GM21447 (cell line): Measurements from ENCODE around the gene GDF11.
"Not testable (repeated sequence)": the region's sequence is repeated elsewhere in the genome, so short reads cannot be mapped to it uniquely, and the experiment has no call there.

Experiments used
- ATAC-seq: cut with Tn5 transposase; IDR thresholded peaks from one replicate; pipeline ENCODE4 v1.9.1; 2021; ENCODE audit not compliant: unreplicated experiment

GDF11 gene

DNA sequence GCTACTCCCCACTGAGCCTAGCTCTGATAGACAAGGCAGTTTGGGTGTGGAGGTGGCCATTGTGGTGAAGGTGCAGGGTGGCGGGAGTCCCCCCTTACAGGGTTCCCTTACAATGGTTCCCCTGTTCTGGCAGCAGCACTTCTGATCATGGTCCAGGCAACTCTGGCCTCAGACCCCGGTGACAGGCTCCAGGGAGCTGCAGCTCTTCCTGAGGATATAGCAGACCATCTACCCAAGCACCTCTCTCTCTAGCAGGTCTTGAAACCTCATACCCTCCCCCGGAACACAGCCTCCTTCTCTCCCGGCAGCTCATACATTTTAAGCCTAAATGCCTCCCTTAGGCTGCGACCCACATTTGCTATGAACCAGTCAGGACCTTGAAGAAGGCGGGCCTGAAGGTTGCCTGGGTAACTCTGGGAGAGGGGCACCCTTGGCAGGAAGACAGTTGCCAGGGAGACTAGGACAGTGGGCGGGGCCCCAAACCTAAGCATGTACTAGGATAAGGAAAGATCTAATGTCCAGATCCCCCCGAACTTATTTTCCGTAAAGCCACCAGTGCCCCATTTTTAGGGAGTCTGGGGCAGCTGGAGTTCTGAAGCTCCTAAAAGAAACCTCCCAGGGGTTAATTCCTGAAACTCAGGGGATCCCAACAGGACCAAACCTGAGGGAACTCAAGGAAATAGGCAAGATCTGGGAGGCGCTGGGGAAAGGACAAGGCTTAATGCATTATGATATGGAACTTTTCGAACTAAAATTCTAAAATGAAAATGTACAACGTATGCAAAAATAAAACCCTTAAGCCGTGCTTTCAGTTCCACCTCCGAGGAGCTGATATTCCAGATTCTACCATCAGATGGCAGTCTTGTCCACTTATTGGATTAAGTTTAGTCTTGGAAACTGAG, 4.5 kb upstream of the GDF11 start:
- peak; percentile 89 for ATAC-seq

DNA sequence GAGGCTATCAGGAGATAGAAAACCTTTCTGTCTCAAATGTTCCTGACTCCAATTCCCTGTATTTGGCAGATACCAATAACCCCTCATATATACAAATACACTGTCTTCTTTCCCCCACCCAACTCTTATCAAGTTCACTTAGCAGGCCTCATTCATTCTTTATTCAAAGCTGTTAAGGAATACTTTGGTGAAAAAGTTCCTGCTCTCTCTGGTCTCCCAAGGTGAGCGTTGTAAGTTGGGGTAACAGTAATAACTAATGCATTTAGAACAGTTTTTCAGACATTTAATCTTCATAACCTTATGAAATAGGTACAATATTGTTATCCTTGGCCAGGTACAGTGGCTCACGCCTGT, 3.9 kb upstream of the GDF11 start:
- no peak for ATAC-seq

DNA sequence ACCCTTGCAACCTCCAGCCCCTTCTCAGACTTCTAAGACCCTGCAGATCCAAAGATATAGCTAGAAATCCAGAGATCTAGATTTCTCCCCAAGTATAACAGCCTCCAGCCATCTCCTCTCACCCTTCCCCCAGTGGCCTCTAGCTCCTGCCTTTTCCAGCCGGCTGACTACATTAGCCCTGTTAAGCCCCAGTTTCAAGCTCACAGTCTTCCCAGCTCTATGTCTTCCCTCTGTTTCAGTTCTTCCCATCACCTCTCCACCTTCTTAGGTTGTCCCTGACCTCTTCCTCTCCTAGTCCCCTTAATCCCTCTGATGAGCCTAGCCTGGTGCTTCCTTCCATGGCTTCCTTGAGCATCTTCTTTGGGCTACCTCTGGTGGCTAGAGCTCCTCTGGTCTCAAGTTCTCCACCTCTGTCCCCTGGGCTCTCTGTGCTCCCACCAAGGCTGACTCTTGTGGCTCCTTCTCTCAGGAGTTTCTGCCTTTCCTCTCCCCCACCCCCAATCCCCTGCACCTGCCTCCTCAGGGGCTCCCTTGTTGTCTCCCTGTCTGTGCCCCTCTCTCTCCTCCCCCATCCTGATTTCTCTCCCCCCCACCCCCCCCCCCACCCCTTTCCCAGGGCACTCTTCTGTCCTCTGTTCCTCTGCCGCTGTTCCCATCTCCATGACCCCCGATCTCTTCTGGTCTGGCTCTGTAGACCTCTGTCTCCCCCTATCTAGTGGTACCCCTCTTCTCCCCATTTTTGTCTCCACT, 816 bp upstream of the GDF11 start:
- ATAC-seq = no peak

DNA sequence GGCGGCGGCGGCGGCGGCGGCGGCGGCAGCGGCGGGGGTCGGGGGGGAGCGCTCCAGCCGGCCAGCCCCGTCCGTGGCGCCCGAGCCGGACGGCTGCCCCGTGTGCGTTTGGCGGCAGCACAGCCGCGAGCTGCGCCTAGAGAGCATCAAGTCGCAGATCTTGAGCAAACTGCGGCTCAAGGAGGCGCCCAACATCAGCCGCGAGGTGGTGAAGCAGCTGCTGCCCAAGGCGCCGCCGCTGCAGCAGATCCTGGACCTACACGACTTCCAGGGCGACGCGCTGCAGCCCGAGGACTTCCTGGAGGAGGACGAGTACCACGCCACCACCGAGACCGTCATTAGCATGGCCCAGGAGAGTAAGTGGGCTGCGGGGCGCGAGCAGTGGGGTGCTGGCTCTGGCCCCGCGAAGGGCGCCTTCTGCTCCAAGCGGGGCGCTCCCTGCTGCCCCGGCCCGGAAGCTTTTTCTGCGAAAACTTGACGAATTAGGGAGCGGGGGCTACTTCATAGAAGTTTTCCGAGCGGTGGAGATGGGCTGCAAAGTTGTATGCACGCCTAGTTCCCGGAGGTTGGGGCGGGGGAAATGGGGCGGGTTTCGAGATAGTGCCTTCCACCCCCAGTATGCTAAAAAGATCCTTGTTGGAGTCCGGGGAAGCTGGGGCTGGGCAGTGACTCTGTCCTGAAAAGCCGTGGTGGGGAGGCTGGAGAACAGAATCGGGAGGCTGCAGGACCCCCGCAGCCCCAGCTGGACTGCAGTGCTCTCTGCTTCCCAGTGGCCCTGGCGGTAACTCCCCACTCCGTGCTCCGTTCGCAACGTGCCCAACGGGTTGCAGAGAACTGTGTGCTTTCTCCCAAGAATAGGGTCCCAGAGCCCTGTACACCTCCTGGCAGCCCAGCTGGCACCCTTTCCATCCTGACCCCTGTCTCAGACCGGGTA, 751 bp downstream of the GDF11 start:
- peak; percentile 38 for ATAC-seq

DNA sequence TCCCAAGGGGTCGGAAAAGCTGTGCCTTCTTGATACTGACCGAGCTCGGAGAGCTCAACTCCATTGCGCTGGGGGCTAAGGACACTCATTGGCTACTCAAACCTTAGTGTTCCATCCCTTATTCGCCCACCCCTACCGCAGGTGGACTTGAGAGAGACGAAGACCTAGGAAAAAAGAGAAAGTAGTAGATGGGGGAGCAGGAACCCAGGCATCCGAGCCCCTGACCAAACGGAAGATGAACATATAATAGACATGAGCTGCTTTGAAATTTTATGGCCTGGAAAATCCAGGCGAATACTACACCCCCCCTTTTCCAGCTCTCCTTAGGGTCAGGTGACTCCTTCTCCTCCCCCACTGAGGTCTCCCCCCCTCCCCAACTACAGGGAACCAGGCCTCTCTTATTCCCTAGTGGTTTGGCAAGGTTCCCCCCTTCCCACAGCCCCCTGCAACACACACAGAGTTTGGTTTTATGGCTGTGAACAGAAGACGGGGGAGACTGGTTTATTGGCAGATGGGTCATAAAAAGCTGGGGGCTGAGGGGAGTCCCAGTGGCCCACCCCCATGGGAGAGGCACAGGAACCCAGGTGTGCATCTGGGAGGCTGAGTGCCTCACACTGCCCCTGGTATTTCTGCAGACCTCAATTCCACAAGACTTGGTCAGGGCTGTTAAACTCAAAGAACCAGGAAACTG, 1.6 kb downstream of the GDF11 start:
- ATAC-seq = no peak

DNA sequence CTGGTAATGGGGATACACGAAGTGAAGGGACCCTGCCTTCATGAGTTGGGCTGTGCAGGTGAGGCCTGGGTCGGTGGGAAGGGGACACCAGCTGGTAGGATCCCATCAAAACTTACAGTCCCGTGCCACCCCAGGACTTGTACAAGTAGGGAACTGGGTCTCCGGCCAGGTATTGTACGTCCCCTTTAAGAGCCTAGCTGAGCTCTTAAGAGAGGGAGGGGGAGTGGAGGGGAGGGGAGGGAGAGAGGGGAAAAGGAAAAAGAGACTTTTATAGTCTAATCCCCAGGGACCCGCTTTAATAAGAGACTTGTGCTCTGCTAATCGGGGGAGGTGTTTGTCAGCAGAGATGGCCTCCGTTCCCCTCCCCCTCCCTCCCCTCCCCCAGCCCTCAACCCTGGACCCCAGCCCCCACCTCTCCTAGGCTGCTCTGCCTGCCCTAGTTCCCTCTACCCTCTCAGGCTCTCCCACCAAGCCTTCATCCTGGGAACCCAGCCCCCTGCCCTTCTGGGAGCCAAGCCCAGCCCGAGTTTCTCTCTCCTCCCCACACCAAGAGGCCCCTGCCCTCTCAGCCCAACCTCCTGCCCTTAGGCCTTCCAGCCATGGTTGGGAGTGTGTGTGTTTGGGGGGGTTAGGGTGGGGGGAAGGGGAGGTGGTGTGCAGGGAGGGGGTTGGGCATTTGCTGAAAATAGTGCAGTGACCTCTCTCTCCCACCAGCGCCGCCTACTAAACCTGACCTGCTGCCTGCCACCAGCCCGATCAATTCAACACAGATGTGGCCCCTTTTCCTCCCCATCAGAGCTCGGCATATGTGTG, 2.6 kb downstream of the GDF11 start:
- no peak for ATAC-seq

DNA sequence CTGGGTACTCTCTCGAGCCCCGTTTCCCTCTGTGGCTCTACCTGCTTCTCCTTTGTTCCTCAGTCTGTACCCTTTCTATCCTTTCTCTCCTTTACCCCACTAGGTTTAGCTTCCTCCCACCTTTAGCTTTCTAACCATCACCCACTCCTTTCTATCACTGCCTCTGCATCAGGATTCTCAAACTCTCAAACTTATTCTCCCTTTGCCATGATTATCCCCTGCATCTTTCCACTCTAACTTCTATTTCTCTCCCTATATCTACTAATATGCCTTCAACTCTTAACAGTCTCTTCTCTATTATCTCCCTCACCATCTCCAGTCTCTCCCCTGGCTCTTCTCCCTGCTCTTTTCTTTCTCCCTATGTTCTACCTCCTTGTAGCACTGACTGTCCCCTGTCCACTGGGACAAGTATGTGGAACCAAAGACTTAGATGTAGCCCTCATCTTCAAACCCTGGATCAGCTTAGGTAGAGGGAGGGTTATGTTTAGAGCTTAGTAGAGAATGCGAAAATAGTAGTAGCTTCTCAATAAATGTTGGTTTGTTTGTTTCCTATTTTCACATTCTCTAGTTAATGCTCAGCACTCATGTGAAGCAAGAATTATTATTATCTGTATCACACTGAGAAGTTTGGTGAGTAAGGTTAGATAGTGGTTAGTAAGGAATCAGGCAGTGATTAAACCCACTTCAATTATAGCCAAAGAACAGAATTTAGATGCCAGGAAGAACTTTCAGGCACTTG, 3.4 kb downstream of the GDF11 start:
- ATAC-seq = no peak

DNA sequence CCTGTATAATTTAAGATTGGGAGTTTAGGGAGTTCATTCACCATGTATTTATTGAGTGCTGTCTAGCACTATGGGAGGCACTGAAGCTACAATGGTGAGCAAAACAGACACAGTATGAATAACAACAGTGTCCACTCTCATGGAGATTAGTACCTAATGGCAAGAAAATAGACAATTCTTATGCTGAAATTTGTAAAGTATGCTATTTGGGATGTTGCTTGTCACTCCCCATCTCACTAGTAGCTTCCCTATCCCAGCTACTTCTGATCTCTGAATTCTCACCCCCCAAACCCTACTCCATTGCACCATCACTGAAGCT, 4.0 kb downstream of the GDF11 start:
- no peak for ATAC-seq

DNA sequence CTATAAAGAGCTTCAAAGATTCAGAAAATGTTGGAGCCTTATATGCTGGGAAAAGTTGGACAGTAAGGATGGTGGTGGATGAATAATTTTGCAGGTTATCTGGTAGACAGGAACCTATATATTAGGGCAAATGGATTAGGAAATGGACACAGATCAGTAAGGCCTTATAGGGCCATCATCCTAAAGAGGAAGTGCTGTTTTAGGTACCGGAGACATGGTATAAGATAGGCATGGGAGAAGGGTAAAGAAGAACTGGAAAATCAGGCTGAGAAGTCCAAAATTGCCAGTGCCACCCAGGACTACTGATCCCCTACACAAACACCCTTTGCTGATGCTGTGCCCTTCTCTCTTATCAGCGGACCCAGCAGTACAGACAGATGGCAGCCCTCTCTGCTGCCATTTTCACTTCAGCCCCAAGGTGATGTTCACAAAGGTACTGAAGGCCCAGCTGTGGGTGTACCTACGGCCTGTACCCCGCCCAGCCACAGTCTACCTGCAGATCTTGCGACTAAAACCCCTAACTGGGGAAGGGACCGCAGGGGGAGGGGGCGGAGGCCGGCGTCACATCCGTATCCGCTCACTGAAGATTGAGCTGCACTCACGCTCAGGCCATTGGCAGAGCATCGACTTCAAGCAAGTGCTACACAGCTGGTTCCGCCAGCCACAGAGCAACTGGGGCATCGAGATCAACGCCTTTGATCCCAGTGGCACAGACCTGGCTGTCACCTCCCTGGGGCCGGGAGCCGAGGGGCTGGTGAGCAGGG, 5.5 kb downstream of the GDF11 start:
- ATAC-seq = no peak

DNA sequence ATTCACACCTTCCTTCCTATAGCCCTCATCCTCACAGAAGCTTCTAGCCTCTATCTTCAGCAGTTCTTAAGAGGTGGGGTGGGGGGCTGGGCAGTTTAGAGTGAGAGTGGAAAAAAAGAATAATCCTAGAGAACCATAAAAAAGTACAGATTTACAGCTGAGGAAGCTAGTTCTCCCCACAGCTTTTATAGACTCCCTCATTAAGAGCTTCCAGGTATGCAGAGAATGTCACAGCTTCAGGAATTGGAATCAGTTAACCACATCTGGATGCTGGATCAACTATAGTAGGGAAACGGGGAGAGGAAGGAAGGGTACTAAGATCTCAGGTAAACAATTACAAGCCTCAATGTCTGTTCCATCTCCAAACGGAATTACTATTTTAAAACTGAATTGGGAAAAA, 12.3 kb downstream of the GDF11 start:
- ATAC-seq = no peak

DNA sequence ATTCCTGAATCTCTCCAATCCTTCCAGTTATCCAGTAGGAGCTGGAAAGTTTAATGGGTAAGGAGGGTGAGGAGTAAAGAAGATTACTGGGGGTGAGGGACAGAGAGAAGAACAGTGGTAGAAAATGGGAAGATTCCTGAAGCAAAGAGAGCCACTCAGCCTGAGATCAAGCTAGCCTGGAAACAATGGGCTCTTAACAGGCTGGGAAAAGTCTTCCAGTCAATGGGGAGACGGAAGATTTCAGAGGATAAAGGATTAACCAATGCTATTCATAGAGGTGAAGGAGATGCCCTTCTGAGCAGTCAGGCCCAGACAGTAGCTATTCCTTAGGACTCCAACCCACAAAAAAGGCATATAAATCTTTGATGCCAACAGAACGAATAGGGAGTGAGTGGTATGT, 14.8 kb downstream of the GDF11 start:
- ATAC-seq = no peak

DNA sequence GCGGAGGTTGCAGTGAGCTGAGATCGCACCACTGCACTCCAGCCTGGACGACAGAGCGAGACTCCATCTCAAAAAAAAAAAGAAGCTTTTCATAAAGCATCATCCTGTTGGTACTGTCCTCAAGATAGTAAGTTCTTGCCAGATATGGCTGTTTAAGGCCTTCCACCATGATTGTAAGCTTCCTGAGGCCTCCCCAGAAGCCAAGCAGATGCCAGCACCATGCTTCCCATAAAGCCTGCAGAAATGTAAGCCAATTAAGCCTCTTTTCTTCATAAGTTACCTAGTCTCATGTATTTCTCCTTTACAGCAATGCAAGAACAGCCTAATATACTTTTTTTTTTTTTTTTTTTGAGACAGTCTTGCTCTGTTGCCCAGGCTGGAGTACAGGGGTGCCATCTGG, 15.7 kb downstream of the GDF11 start:
- ATAC-seq = not testable (repeated sequence)

DNA sequence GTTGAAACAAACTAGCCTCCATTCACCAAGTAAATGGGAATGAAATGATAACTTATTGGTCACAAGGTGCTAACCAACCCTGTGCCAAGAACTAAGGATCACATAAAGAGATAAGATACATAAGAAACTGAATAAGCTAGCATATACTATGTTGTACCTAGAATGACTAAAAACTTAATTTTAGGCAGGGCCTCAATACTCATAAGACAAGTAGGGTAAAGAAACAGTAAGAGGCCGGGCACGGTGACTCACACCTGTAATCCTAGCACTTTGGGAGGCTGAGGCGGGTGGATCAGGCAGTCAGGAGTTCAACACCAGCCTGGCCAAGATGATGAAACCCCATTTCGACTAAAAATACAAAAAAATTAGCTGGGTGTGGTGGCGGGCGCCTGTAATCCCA, 17.7 kb downstream of the GDF11 start:
- ATAC-seq = no peak

DNA sequence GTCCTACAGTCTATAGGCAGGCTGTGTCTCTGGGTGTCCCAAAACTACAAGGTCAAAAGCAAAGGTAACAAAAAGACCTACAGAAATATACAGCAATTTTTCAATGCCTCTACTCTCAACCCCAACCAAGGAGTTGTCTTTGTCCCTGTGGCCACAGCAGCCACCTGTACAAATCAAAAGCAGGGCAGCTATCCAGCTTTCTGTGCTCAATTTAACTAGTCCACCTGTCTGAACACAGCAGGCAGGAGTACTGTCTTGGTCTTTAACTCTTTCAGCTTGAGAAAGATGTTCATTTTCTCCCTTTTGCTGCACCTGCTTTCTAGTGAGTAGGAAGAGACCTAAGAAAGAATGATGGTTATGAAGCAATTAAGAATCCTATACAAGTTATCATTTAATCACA, 19.7 kb downstream of the GDF11 start:
- no peak for ATAC-seq

DNA sequence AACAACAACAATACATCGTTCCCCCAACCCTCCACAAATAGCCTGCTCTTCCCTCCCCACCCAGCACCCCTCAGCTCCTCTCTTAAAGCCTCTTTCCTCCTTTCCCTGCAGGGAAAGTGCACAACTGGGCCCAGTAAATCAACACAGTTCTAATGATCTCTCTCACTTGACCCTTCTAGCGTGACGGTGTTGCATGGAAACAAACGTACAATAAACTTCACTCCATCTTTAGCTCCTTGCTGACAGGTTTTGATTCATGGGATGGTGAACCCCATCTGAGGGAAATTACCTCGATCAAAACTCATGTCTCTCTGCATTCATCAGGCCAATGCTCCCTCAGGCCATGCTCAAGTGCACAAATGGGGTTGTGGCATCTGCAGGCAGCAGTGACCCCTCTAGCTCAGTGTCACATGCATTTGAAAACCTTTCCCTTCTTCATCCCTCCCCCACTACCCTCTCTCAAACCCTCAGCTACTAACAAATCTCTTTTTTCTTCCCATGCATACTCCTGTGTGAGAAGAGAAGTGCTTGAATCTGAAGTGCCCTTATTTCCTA, 22.9 kb downstream of the GDF11 start:
- ATAC-seq = no peak

DNA sequence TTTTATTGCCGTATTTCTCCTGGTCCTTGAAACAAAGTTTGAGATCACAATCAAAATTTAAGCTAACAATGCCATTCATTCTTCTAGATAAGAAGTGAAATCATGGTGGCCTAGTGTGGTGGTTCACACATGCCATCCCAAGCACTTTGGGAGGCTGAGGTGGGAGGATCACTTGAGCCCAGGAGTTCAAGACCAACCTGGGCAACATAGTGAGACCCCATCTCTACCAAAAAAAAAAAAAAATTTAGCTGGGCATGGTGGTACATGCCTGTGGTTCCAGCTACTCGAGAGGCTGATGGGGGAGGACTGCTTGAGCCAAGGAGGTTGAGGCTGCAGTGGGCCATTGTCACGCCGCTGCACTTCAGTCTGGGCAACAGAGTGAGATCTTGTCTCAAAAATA, 24.2 kb downstream of the GDF11 start:
- ATAC-seq = no peak

DNA sequence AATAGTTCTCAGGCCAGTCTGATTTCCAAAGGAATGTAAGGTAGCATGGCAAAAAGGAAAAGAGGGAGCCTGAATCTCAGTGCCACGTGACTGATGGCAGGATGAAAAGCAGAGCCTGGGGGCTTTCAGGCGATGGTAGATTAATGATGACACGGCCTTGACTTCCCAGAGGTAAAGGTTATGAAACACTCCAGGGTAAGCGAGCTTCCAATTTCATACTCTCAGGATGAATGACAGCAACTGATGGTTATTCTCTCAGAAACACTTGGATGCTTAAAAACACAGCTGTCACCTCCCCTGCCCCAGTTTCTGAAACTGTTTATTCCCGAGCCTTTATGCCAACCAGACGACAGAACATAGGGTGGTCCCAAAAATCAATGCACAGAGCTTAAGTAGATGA, 28.8 kb downstream of the GDF11 start:
- ATAC-seq = no peak

DNA sequence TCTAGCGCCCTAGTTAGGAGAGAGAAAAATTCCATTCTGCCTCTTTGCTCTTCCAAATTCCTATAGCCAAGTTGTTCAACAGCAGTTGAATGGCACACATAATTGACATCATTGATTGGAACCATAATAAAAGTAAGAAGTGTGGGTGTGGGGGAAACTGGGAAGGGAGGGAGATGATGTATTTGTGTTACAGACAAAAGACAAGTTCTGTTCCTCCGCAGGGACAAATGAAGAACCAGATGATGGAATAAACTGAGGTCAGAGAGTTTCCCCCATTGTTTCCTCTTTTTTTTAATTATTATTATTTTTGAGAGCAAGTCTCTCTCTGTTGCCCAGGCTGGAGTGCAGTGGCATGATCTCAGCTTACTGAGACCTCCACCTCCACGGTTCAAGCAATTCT, 34.9 kb downstream of the GDF11 start:
- no peak for ATAC-seq
